Activated T-helper 1 cell treated with anti-CD3 and anti-CD28 coated beads, Interleukin-12 subunit alpha, Interleukin-12 subunit beta, Interleukin-2, Interleukin-4 antibody, amounts not matched to agents 30 ng/mL and 10 ng/mL and 1 ng/mL, durations not matched to agents 14 hours and 24 hours and 36 hours (primary cell): ENCODE results near the gene ALOX15. TPM values are rescaled to one million over a fixed set of nuclear protein-coding genes. Genes with fewer than 3 reads are reported as not detected.
"Not testable (repeated sequence)": the region's sequence is repeated elsewhere in the genome, so short reads cannot be mapped to it uniquely, and the experiment has no call there.

ENCODE experiments used
- DNase-seq: peaks from one replicate; pipeline ENCODE4 v3.0.0; 2021; ENCODE audit warnings: low spot score
- H3K27ac Mint-ChIP-seq: one replicate; pipeline ENCODE4 v1.8.0; 2021; ENCODE audit warnings: mild to moderate bottlenecking, mixed read lengths
- H3K27me3 Mint-ChIP-seq: one replicate; pipeline ENCODE4 v1.8.0; 2022; ENCODE audit warnings: mild to moderate bottlenecking, moderate library complexity, mixed read lengths; ENCODE audit not compliant: insufficient read depth
- H3K36me3 Mint-ChIP-seq: one replicate; pipeline ENCODE4 v1.8.0; 2021; ENCODE audit warnings: low read depth, mixed read lengths
- H3K4me1 Mint-ChIP-seq: one replicate; pipeline ENCODE4 v1.8.0; 2021; ENCODE audit warnings: low read depth, mixed read lengths
- H3K4me3 Mint-ChIP-seq: one replicate; pipeline ENCODE4 v1.8.0; 2021; ENCODE audit warnings: mild to moderate bottlenecking, moderate library complexity, mixed read lengths
- H3K9me3 Mint-ChIP-seq: one replicate; pipeline ENCODE4 v1.8.0; 2021; ENCODE audit warnings: mixed read lengths
- intact Hi-C: fragments of 100-400 bp; cut with micrococcal nuclease; formaldehyde crosslinking; loops from one replicate; pipeline ENCODE4 v1.15.1; 2024
- total RNA-seq: library from RNA; stranded (reverse); gene quantifications from 2 replicates; pipeline ENCODE4 v1.2.3, GENCODE V29; 2022

The ALOX15 gene
- not detected in 2 replicates for total RNA-seq

GRCh38 chr17:4641297-4642195, at the start of gene ALOX15:
ALOX15 (minus strand) TSS chr17:4641678; CDS start chr17:4641651, 27 bp downstream.
- Mint-ChIP-seq H3K27me3 (peaks cover 74% of the 10 kb centered on the region), H3K4me3 (peak within 1 kb of the TSS; percentile 7), H3K4me1 (peaks cover 16% of the 10 kb centered on the region), H3K36me3 (no peaks in the 10 kb centered on the region), H3K27ac (no peak within 1 kb of the TSS), H3K9me3 (no peaks in the 10 kb centered on the region)
- DNase-seq: no peak
- intact Hi-C loops: loop anchor here (5.0 kb wide), 1 partner anchor 146 kb away; the partner anchor contains the start of genes GLTPD2 and VMO1

- Mint-ChIP-seq H3K27me3 (no peaks in the 10 kb centered on the region), H3K27ac (no peak overlapping the region), H3K36me3 (peaks cover 52% of the 10 kb centered on the region)
Measured at GRCh38 chr17:4690745-4691144, 49.3 kb upstream of the ALOX15 start.

DNA sequence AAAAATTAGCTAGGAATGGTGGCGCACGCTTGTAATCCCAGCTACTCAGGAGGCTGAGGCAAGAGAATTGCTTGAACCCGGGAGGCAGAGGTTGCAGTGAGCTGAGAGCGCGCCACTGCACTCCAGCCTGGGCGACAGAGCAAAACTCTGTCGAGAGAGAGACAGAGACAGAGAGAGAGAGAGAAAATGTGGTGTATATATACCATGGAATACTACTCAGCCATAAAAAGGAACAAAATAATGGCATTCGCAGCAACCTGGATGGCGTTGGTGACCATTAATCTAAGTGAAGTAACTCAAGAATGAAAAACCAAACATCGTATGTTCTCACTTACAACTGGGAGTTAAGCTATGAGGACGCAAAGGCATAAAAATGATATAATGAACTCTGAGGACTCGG, 48.4 kb upstream of the ALOX15 start:
- H3K9me3 Mint-ChIP-seq, intact Hi-C loops, H3K4me3 Mint-ChIP-seq, H3K27ac Mint-ChIP-seq, H3K27me3 Mint-ChIP-seq, DNase-seq: not testable (repeated sequence)
- Mint-ChIP-seq H3K4me1 (peaks cover 17% of the 10 kb centered on the region), H3K36me3 (peaks cover 59% of the 10 kb centered on the region)

More at GRCh38 chr17:4690745-4691144, 49.3 kb upstream of the ALOX15 start:
- DNase-seq: no peak
- intact Hi-C loops: no loop called here
- Mint-ChIP-seq H3K4me1 (peaks cover 21% of the 10 kb centered on the region), H3K4me3 (no peak overlapping the region), H3K9me3 (no peaks in the 10 kb centered on the region)

DNA sequence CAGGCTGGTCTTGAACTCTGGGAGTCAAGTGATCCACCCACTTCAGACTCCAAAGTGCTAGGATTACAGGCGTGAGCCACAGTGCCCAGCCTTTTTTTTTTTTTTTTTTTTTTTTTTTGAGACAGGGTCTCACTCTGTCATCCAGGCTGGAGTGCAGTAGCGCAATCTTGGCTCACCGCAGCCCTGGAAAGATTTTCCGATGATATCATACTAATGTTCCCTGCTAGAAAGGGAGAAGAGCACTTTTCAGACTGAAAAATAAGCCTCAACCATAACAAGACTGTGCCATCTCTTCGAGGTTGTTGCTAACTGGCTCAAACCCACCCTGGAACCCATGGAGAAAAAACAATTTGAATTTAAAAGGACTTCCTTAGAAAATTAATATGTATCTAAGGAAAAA, 42.3 kb upstream of the ALOX15 start:
- not testable (repeated sequence) for H3K27me3 Mint-ChIP-seq, H3K27ac Mint-ChIP-seq, DNase-seq, H3K9me3 Mint-ChIP-seq, H3K4me3 Mint-ChIP-seq
- H3K36me3 Mint-ChIP-seq: peaks cover 71% of the 10 kb centered on the region
- intact Hi-C loops: loop anchor here (2.0 kb wide), 1 partner anchor 457 kb away; no protein-coding TSS in a partner anchor
- peaks cover 15% of the 10 kb centered on the region for H3K4me1 Mint-ChIP-seq

- Mint-ChIP-seq H3K9me3 (no peaks in the 10 kb centered on the region), H3K27me3 (no peaks in the 10 kb centered on the region), H3K4me3 (no peak overlapping the region), H3K36me3 (peaks cover 62% of the 10 kb centered on the region), H3K27ac (no peak overlapping the region), H3K4me1 (peaks cover 16% of the 10 kb centered on the region)
- intact Hi-C loops: no loop called here
- DNase-seq: no peak
Measured at GRCh38 chr17:4679658-4680057, 38.2 kb upstream of the ALOX15 start.

GRCh38 chr17:4678448-4679026, 37.1 kb upstream of the ALOX15 start:
- H3K9me3 Mint-ChIP-seq: no peaks in the 10 kb centered on the region
- DNase-seq: no peak
- H3K27ac Mint-ChIP-seq: no peak overlapping the region
- peaks cover 16% of the 10 kb centered on the region for H3K4me1 Mint-ChIP-seq
- no peaks in the 10 kb centered on the region for H3K27me3 Mint-ChIP-seq
- no peak overlapping the region for H3K4me3 Mint-ChIP-seq
- H3K36me3 Mint-ChIP-seq: peaks cover 54% of the 10 kb centered on the region
- intact Hi-C loops: no loop called here

DNA sequence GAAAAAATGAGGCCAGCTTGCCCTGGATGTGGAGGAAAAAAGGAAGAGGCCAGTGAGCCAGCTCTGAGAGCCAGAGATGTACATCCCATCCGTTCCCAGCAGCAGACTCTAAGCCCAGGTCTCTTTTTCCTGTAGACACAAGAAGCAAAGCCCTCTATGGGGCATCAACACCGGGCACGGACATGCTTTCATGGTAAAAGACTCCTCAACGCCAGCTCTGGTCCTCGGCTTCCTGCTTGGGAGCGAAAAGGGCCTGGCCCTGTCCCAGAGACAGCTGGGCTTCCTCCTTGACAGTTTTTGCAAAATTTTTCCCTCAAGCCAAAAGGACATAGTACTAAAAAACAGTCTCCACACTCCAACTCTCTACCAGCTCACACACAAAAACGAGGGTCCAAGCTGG, 35.3 kb upstream of the ALOX15 start:
- intact Hi-C loops: no loop called here
- H3K4me1 Mint-ChIP-seq: peaks cover 16% of the 10 kb centered on the region
- no peak for DNase-seq
- H3K4me3 Mint-ChIP-seq: no peak overlapping the region
- H3K27ac Mint-ChIP-seq: no peak overlapping the region
- no peaks in the 10 kb centered on the region for H3K9me3 Mint-ChIP-seq
- peaks cover 48% of the 10 kb centered on the region for H3K36me3 Mint-ChIP-seq
- H3K27me3 Mint-ChIP-seq: no peaks in the 10 kb centered on the region

- Mint-ChIP-seq H3K4me3 (no peak overlapping the region), H3K27me3 (no peaks in the 10 kb centered on the region), H3K4me1 (peaks cover 16% of the 10 kb centered on the region), H3K9me3 (no peaks in the 10 kb centered on the region), H3K36me3 (peaks cover 47% of the 10 kb centered on the region), H3K27ac (no peak overlapping the region)
- intact Hi-C loops: no loop called here
- no peak for DNase-seq
Measured at GRCh38 chr17:4675791-4676190, 34.3 kb upstream of the ALOX15 start.

- intact Hi-C loops: no loop called here
- DNase-seq: no peak
- no peaks in the 10 kb centered on the region for H3K27me3 Mint-ChIP-seq
- peaks cover 47% of the 10 kb centered on the region for H3K36me3 Mint-ChIP-seq
- no peak overlapping the region for H3K4me3 Mint-ChIP-seq
- no peaks in the 10 kb centered on the region for H3K9me3 Mint-ChIP-seq
- peaks cover 14% of the 10 kb centered on the region for H3K4me1 Mint-ChIP-seq
- H3K27ac Mint-ChIP-seq: no peak overlapping the region
Measured at GRCh38 chr17:4674685-4674998, 33.2 kb upstream of the ALOX15 start.

DNA sequence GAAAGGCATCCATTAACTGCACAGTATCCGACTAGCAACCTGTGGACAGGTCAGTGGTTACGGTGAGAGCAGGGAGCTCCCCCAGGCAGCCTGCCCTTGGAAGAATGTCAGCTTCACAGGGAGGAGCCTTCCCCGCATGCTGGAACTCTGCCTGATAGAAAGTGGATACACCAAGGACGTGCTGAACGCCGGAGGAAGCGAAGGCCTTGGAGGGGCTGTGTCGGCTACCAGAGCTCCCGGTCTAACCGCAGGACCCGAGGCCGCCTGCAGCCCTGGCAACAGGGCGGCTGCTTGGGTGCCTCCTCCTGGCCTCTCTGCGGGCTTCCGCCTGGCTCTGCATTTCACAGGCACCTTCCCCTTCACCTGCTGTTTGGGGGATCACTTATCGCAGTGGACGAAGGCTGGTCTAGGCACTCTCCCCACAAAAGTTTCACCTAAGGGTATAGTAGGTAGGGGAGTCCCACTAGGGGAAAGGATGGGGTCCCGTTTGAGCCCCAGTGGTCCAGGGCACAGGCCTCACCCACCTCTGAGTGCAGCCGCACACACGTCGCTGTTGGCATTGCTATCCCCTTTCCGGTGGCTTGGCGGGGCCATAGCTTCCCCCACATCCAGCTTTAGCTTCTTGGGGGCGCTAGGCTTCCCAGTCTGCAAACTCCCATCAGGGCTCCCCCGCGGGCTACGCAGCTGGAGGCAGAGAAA, 32.7 kb upstream of the ALOX15 start:
- intact Hi-C loops: no loop called here
- peaks cover 9% of the 10 kb centered on the region for H3K4me1 Mint-ChIP-seq
- no peak overlapping the region for H3K4me3 Mint-ChIP-seq
- H3K9me3 Mint-ChIP-seq: no peaks in the 10 kb centered on the region
- no peak for DNase-seq
- no peaks in the 10 kb centered on the region for H3K27me3 Mint-ChIP-seq
- no peak overlapping the region for H3K27ac Mint-ChIP-seq
- peaks cover 42% of the 10 kb centered on the region for H3K36me3 Mint-ChIP-seq

DNA sequence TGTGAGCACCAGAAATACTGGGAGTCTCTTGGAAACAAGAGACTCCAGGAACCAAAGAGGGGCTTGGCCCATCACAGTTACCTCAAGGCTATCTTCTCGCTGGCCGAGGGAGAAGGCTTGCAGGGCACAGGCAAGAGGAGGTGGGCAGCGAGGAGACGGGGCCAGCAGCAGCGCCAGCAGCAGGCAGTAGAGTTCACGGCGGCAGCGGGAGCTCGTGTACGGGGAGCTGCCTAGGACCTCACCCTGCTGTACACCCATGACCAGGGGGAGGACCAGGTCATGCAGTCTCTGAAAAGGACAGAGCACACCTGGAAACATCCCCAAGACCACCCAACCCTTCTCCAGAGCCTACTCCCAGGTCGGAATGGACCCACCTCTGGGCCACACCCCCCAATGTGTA, 31.7 kb upstream of the ALOX15 start:
- Mint-ChIP-seq H3K4me3 (no peak overlapping the region), H3K27ac (no peak overlapping the region), H3K4me1 (peaks cover 2% of the 10 kb centered on the region), H3K9me3 (no peaks in the 10 kb centered on the region), H3K27me3 (no peaks in the 10 kb centered on the region), H3K36me3 (peaks cover 40% of the 10 kb centered on the region)
- intact Hi-C loops: no loop called here
- no peak for DNase-seq

DNA sequence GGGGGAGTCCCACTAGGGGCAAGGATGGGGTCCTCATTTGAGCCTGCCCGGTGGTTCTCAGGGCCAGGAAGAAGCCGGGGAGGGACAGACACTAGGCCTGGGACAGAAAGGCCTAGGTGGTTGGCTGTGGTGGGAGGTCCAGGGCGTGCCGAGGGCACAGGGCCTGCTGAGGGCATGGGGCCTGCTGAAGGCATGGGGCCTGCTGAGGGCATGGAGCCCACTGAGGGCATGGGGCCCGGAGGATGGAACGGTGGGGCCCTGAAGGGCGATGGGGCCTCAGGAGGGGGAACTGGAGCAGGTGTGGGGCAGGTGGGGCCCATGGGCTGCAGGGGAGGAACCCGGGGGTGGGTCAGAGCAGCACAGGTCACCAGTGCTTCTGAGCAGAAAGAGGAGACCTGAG, 31.3 kb upstream of the ALOX15 start:
- Mint-ChIP-seq H3K4me1 (no peaks in the 10 kb centered on the region), H3K27me3 (no peaks in the 10 kb centered on the region), H3K36me3 (peaks cover 40% of the 10 kb centered on the region), H3K9me3 (no peaks in the 10 kb centered on the region), H3K27ac (no peak overlapping the region), H3K4me3 (no peak overlapping the region)
- no peak for DNase-seq
- intact Hi-C loops: no loop called here

DNA sequence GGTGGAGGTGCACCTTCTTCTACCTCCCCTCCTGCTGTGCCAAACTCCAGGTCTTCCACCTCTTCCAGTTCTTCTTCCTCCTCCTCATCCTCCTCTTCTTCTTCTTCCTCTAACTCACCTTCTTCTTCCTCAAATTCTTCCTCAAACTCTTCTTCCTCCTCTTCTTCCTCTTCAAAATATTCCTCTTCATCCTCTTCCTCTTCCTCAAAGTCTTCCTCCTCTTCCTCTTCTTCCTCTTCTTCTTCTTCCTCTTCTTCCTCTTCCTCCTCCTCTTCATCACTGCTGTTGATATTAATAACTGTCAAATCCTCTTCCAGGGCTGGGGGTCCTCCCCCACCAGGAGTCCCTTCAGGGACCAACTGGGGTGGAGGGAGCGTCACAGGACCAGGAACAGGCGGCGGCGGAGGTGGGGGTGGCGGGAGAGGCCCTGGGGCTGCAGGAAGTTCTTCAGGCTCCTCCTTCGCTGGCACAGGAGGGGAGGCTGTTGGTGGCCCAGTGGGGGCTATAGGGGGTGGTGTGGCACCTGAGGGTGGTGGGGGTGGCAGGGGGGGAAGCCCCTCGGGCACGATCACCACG, 30.7 kb upstream of the ALOX15 start:
- no peak overlapping the region for H3K4me3 Mint-ChIP-seq
- intact Hi-C loops: no loop called here
- H3K9me3 Mint-ChIP-seq: no peaks in the 10 kb centered on the region
- H3K27ac Mint-ChIP-seq: no peak overlapping the region
- DNase-seq: no peak
- no peaks in the 10 kb centered on the region for H3K4me1 Mint-ChIP-seq
- H3K27me3 Mint-ChIP-seq: peaks cover 4% of the 10 kb centered on the region
- peaks cover 36% of the 10 kb centered on the region for H3K36me3 Mint-ChIP-seq
